ENCODE measurements around the gene UCN.

The UCN gene

GRCh38 chr2:27296481-27296880 lies 11.8 kb downstream of the UCN start:
- DNase-seq (ENCODE audit: insufficient read length, low spot score) (no peak), FAIRE-seq (no peak)
- TF ChIP-seq TAF1 (IDR thresholded peaks at IDR 0.05; ENCODE audit: low read depth, low read length) (no peak), POLR2A (IDR thresholded peaks at IDR 0.05; ENCODE audit: low read depth, low read length) (no peak), POU2F2 (IDR thresholded peaks at IDR 0.05; ENCODE audit: low read depth, low read length) (no peak), POLR2AphosphoS5 (IDR thresholded peaks at IDR 0.05; ENCODE audit: low read depth, low read length) (no peak), SPI1 (IDR thresholded peaks at IDR 0.05; ENCODE audit: low read depth, low read length) (no peak), PAX5 (IDR thresholded peaks at IDR 0.05; ENCODE audit: insufficient read depth, low read length, severe bottlenecking) (no peak)

GRCh38 chr2:27294928-27295327 lies 13.3 kb downstream of the UCN start:
- no peak for DNase-seq (ENCODE audit: insufficient read length, low spot score)
- FAIRE-seq, result no peak
- TF ChIP-seq POLR2AphosphoS5 (IDR thresholded peaks at IDR 0.05; ENCODE audit: low read depth, low read length), result no peak
- TF ChIP-seq TAF1 (IDR thresholded peaks at IDR 0.05; ENCODE audit: low read depth, low read length), result no peak
- TF ChIP-seq SPI1 (IDR thresholded peaks at IDR 0.05; ENCODE audit: low read depth, low read length), result no peak
- no peak for TF ChIP-seq POU2F2 (IDR thresholded peaks at IDR 0.05; ENCODE audit: low read depth, low read length)
- no peak for TF ChIP-seq PAX5 (IDR thresholded peaks at IDR 0.05; ENCODE audit: insufficient read depth, low read length, severe bottlenecking)
- TF ChIP-seq POLR2A (IDR thresholded peaks at IDR 0.05; ENCODE audit: low read depth, low read length), result no peak

DNA sequence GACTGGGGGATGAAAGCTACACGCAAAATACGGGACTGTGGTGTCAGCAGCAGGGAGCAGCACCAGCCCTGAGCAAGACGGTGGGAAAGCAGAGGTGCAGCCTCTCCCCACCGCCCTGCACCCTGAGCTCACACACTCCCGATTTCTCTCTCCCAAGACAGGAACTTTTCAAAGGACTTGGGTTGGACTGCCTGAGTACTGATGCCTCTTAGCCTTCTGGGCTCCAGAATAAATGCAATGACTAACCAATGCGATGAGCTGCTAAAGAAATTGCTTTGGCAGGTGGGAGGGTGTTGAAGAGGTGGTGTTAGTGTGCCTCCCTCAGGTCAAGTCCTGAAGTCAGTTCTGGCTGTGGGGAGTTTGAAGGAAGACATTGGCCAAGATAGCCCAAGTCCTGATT lies 16.4 kb downstream of the UCN start:
- FAIRE-seq (no peak), DNase-seq (ENCODE audit: insufficient read length, low spot score) (no peak)
- TF ChIP-seq TAF1 (IDR thresholded peaks at IDR 0.05; ENCODE audit: low read depth, low read length), result no peak
- no peak for TF ChIP-seq SPI1 (IDR thresholded peaks at IDR 0.05; ENCODE audit: low read depth, low read length)
- TF ChIP-seq POLR2AphosphoS5 (IDR thresholded peaks at IDR 0.05; ENCODE audit: low read depth, low read length), result no peak
- no peak for TF ChIP-seq POLR2A (IDR thresholded peaks at IDR 0.05; ENCODE audit: low read depth, low read length)
- TF ChIP-seq POU2F2 (IDR thresholded peaks at IDR 0.05; ENCODE audit: low read depth, low read length), result no peak
- no peak for TF ChIP-seq PAX5 (IDR thresholded peaks at IDR 0.05; ENCODE audit: insufficient read depth, low read length, severe bottlenecking)

- FAIRE-seq, result no peak
- TF ChIP-seq POLR2A (IDR thresholded peaks at IDR 0.05; ENCODE audit: low read depth, low read length) (no peak), TAF1 (IDR thresholded peaks at IDR 0.05; ENCODE audit: low read depth, low read length) (no peak), SPI1 (IDR thresholded peaks at IDR 0.05; ENCODE audit: low read depth, low read length) (no peak), POU2F2 (IDR thresholded peaks at IDR 0.05; ENCODE audit: low read depth, low read length) (no peak), PAX5 (IDR thresholded peaks at IDR 0.05; ENCODE audit: insufficient read depth, low read length, severe bottlenecking) (no peak), POLR2AphosphoS5 (IDR thresholded peaks at IDR 0.05; ENCODE audit: low read depth, low read length) (no peak)
- DNase-seq (ENCODE audit: insufficient read length, low spot score), result no peak
Measured at GRCh38 chr2:27290549-27290948, 17.7 kb downstream of the UCN start.

- DNase-seq (ENCODE audit: insufficient read length, low spot score) (no peak), FAIRE-seq (no peak)
- TF ChIP-seq PAX5 (IDR thresholded peaks at IDR 0.05; ENCODE audit: insufficient read depth, low read length, severe bottlenecking) (no peak), POLR2A (IDR thresholded peaks at IDR 0.05; ENCODE audit: low read depth, low read length) (no peak), POU2F2 (IDR thresholded peaks at IDR 0.05; ENCODE audit: low read depth, low read length) (no peak), SPI1 (IDR thresholded peaks at IDR 0.05; ENCODE audit: low read depth, low read length) (no peak), POLR2AphosphoS5 (IDR thresholded peaks at IDR 0.05; ENCODE audit: low read depth, low read length) (no peak), TAF1 (IDR thresholded peaks at IDR 0.05; ENCODE audit: low read depth, low read length) (no peak)
Measured at GRCh38 chr2:27288610-27289009, 19.6 kb downstream of the UCN start.

- TF ChIP-seq POLR2AphosphoS5 (IDR thresholded peaks at IDR 0.05; ENCODE audit: low read depth, low read length) (no peak), SPI1 (IDR thresholded peaks at IDR 0.05; ENCODE audit: low read depth, low read length) (no peak), POLR2A (IDR thresholded peaks at IDR 0.05; ENCODE audit: low read depth, low read length) (no peak), POU2F2 (IDR thresholded peaks at IDR 0.05; ENCODE audit: low read depth, low read length) (no peak), PAX5 (IDR thresholded peaks at IDR 0.05; ENCODE audit: insufficient read depth, low read length, severe bottlenecking) (no peak), TAF1 (IDR thresholded peaks at IDR 0.05; ENCODE audit: low read depth, low read length) (no peak)
- FAIRE-seq, result no peak
Measured at GRCh38 chr2:27285481-27285880, 22.8 kb downstream of the UCN start.

DNA sequence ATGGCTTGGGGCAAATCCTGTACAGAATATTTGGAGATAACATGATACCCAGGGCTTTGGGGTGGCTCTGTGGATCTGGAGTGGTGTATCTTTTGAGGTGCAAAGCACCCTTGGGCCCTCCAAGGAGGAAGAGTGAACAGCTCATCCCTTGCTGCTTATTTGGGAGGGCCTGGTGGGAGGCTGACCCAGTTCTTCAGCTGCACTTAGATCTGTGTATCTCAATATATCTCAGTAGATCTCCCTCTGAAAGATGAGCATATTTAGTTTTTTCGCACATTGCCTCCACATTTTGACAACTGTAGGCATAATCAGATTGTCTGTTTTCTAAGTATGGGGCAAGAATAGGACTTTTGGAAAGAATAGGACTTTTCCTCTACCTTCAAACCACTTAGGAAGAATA lies 23.2 kb downstream of the UCN start:
- TF ChIP-seq PAX5 (IDR thresholded peaks at IDR 0.05; ENCODE audit: insufficient read depth, low read length, severe bottlenecking), result no peak
- no peak for TF ChIP-seq TAF1 (IDR thresholded peaks at IDR 0.05; ENCODE audit: low read depth, low read length)
- no peak for TF ChIP-seq SPI1 (IDR thresholded peaks at IDR 0.05; ENCODE audit: low read depth, low read length)
- no peak for TF ChIP-seq POU2F2 (IDR thresholded peaks at IDR 0.05; ENCODE audit: low read depth, low read length)
- TF ChIP-seq POLR2A (IDR thresholded peaks at IDR 0.05; ENCODE audit: low read depth, low read length), result no peak
- no peak for TF ChIP-seq POLR2AphosphoS5 (IDR thresholded peaks at IDR 0.05; ENCODE audit: low read depth, low read length)
- DNase-seq (ENCODE audit: insufficient read length, low spot score), result no peak
- FAIRE-seq, result no peak

More at GRCh38 chr2:27285481-27285880, 22.8 kb downstream of the UCN start:
- DNase-seq (ENCODE audit: insufficient read length, low spot score), result no peak

GRCh38 chr2:27282892-27283291 lies 25.4 kb downstream of the UCN start:
- FAIRE-seq (no peak), DNase-seq (ENCODE audit: insufficient read length, low spot score) (no peak)
- TF ChIP-seq TAF1 (IDR thresholded peaks at IDR 0.05; ENCODE audit: low read depth, low read length) (no peak), POU2F2 (IDR thresholded peaks at IDR 0.05; ENCODE audit: low read depth, low read length) (no peak), POLR2A (IDR thresholded peaks at IDR 0.05; ENCODE audit: low read depth, low read length) (no peak)

DNA sequence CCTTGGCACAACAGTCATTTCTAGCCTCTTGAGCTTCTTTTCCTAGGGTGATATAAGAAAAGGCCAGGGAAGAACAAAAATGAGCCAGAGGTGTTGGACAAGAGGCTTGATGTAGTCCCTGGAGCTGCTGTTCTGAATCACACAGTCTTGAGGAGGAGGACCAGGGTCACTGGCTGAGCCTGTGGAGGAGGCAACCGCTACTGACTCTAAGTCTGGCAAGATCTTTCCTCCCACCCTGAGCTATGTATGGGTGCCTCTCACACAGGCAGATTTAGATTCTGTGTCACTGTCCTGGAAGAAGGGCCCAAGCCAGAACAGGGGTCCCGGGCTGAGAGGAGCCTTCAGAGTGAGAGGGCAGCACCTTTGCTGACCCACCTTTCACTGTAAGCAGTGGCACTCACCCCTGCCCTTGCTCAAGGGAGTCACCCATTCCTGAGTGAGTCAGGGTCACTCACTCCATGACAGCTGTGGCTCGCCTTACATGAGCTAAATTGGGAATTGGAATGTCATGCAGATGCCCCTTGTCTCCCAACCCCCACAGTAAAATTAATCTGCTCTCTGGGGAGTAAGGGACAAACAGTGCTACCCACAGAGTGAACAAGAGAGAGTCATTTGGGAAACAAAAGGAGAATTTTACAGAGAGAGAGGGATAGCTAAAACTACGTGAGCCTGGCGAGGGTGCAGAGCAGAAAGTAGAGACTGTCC lies 26.2 kb downstream of the UCN start, which contains the start of gene TRIM54:
TRIM54 (plus strand) TSS at position 575 of the 705 bp plus-strand sequence. CDS start 303 bp downstream, outside the sequence.
- FAIRE-seq (no peak), DNase-seq (ENCODE audit: insufficient read length, low spot score) (no peak)
- TF ChIP-seq POLR2A (IDR thresholded peaks at IDR 0.05; ENCODE audit: low read depth, low read length) (no peak), PAX5 (IDR thresholded peaks at IDR 0.05; ENCODE audit: insufficient read depth, low read length, severe bottlenecking) (no peak), SPI1 (IDR thresholded peaks at IDR 0.05; ENCODE audit: low read depth, low read length) (no peak), TAF1 (IDR thresholded peaks at IDR 0.05; ENCODE audit: low read depth, low read length) (no peak), POLR2AphosphoS5 (IDR thresholded peaks at IDR 0.05; ENCODE audit: low read depth, low read length) (no peak), POU2F2 (IDR thresholded peaks at IDR 0.05; ENCODE audit: low read depth, low read length) (no peak)
